Neural progenitor cell (in vitro differentiated cells): ENCODE data around the gene WDR37.

ENCODE experiments used
- CTCF ChIP-seq: fragments of 200-600 bp; sonication (generic); IDR thresholded peaks from 2 replicates; pipeline ENCODE4 v1.5.1; 2017; ENCODE audit warnings: antibody characterized with exemption, mild to moderate bottlenecking
- EZH2 ChIP-seq: fragments of 200-600 bp; sonication (generic); IDR thresholded peaks from 2 replicates; pipeline ENCODE4 v1.6.1; 2017; ENCODE audit warnings: antibody characterized with exemption, mild to moderate bottlenecking, moderate library complexity
- EZH2phosphoT487 ChIP-seq: fragments of 200-600 bp; sonication (generic); IDR thresholded peaks from 2 replicates; pipeline ENCODE4 v1.6.1; 2017; ENCODE audit warnings: antibody characterized with exemption

GRCh38 chr10:1110674-1111119 lies 54.5 kb downstream of the WDR37 start:
- TF ChIP-seq CTCF (no peak), EZH2 (no peak), EZH2phosphoT487 (no peak)
